ENCODE data around the gene MYL2.
"Not testable (repeated sequence)": the region's sequence is repeated elsewhere in the genome, so short reads cannot be mapped to it uniquely, and the experiment has no call there.

Gene MYL2, protein sequence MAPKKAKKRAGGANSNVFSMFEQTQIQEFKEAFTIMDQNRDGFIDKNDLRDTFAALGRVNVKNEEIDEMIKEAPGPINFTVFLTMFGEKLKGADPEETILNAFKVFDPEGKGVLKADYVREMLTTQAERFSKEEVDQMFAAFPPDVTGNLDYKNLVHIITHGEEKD

DNA sequence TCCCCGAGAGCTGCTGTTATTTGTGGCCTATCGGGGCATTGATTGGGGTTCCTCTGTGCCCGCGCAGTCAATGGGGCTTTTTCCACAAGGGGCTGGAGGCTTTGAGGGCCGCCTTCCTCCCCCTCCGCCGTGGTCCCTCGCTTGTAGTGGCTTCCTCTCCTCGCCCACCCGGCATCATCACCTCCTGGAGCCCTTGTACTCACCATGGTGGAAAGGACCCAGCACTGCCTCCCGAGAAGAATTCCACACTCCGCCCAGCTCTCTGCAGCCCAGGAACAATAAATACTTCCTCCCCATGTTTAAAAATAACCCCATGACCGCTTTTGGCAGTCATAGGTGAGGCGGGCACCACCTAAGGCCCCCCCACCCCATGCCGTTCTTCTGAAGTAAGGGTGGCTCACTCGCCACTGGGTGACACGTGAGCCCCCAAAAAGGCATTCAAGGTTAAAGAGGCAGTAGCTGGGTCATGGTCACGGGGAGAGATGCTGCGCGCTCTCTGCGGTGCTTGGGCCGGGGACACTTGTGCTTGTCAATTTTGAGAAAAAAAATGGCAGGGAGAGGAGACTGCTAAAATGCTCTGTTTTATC, at the start of gene MYL2:
TSS of gene MYL2 (minus strand) at position 256 of the 587 bp plus-strand sequence. CDS start at position 206, 50 bp downstream.
- DNase-seq: no peak

DNA sequence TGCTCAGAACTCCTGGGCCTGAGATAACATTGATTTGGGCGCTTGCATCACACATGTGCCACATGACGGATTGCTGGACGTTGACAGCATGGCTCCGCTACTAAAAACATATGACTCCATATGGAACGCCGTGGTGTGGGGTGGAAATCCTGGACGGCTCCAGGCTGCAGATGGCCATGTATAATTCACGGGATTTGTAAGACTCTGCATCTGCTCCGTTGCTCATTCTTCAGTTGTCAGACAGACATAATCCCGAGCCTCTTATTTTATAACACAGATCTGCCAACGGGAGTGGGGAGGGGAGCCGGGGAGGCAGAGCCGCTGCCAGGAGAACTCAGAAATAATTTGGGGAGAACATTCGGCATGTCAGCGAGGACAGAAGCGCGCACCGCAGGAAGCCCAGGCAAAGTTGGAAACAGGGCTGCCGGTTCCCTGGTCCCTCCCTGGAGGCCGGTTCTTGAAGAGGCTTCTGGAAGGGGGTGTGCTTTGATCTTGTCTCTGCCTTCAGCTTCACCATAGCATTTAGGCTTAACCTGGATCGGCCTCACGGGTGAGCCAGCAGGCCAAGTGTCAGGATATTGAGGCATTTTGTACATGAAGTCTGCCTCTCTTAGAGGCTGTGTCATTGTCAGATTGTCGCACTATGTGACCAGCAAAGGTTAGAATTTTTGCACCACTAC, 45.8 kb upstream of the MYL2 start:
- no peak for DNase-seq

DNA sequence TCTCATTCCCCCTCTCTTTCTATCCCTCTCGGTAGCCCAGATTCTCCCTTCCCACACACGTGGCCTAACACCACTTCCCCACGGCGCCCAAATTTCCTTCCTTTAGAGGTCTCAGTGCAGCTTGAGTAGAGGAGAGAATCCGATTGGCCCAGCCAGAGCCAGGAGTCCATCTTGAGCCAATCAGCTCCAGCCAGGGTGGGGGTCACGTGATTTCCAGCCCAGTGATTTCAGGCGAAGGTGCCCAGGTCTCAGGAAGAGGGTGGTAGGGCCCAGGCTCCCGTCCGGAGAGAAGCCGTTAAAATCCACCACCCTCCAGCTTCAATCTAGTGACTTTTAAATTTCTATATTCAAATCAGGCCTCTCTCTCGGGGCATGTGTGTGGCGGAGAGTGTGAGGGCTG, 45.2 kb upstream of the MYL2 start:
- no peak for DNase-seq

DNA sequence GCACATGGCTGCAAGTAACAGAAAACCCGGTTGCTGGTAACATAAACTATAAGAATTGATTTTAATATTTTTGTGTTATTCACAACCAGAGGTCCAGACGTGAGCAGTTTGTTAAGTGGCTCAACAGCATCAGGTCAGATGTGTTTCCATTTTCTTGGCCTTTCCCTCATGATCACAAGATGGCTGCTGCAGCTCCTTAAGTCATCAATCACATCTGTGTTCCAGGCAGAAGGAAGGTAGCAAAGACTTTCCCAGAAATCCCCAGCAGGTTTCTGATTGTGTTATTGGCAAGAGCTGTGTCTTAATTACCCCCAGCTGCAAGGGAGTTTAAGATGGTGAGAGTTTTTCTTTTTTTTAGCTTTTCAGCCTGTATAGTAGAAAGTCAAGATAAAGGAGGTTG, 40.4 kb upstream of the MYL2 start:
- DNase-seq: no peak

DNA sequence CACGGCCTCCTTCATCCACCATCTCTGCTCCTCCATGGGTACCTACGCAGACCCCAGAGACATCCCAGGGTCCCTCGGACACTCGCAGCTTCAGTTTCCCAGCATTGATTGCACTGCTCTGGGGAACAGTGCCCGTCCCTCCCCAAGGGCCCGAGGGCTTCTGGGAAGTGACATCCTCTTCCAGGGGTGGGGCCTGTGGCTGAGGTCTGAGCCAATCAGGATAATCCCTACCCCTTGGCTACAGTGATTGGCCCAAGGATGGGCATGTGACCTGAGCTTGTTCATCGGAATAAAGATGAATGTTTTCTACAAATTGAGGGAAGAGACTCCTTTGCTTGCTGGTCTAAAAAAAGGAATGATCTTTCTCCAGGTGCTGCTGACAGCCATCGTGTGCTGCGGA, 37.3 kb upstream of the MYL2 start:
- DNase-seq: no peak

DNA sequence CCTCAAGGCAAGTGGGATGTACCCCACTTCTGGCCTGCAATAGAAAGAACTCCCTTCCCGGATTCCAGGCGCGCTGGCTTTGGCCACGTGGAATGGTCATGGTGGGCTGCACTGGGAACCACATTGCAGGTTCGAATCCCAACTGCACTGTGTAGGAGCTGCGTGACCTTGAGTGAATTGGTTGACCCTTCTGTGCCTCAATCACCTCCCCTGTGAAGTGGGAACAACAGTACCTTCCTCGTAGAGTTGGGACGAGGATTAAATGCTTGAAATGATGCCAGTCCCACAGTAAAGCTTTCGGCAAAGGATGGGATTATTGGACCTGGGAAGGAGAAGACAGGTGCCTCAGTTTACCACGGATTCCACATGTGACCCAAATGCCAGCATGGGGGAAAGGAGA, 36.8 kb upstream of the MYL2 start:
- no peak for DNase-seq

DNA sequence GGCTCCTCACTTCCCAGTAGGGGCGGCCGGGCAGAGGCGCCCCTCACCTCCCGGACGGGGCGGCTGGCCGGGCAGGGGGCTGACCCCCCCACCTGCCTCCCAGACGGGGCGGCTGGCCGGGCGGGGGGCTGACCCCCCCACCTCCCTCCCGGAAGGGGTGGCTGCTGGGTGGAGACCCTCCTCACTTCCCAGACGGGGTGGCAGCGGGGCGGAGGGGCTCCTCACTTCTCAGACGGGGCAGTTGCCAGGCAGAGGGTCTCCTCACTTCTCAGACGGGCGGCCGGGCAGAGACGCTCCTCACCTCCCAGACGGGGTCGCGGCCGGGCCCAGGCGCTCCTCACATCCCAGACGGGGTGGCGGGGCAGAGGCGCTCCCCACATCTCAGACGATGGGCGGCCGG, 30.5 kb upstream of the MYL2 start:
- not testable (repeated sequence) for DNase-seq

DNA sequence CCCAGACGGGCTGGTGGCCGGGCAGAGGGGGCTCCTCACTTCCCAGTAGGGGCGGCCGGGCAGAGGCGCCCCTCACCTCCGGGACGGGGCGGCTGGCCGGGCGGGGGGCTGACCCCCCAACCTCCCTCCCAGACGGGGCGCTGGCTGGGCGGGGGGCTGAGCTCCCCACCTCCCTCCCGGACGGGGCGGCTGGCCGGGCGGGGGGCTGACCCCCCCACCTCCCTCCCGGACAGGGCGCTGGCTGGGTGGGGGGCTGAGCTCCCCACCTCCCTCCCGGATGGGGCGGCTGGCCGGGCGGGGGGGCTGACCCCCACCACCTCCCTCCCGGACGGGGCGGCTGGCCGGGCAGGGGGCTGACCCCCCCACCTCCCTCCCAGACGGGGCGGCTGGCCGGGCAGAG, 30.1 kb upstream of the MYL2 start:
- not testable (repeated sequence) for DNase-seq

DNA sequence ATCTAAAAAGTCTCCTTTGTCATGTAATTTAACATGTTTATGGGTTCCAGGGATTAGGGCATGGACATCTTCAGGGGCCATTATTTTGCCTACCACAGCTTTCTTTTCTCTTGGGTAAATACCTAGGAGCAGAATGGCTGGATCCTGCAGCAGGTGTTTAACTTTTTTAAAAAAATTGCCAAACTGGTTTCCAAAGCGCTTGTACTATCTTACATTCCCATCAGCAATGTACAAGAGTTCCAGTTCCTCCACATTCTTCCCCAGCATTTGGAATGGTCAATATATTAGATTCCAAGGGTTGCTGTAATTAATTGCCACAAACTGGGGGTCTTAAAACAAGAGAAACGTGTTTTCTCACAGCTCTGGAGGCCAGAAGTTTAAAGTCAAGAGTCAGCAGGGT, 27.7 kb upstream of the MYL2 start:
- DNase-seq: no peak

DNA sequence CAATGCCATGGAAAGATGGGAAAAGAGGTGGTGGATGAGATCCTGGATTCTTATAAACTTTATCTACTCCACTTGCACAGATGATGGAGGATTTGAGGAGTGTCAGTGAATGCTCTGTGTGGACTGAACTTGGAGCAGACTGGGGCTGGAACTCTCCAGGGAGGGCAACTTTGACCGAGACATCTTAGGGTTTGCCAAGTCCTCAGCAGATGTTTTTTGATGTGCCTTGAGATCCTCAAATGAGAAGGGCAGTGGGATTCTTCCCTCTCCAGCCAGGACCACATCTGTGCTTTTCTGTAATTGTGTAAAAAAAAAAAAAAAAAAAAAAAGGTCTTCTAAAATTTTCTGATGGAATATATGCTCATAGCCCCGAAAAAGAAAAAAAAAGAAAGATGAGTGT, 23.0 kb upstream of the MYL2 start:
- DNase-seq: no peak

DNA sequence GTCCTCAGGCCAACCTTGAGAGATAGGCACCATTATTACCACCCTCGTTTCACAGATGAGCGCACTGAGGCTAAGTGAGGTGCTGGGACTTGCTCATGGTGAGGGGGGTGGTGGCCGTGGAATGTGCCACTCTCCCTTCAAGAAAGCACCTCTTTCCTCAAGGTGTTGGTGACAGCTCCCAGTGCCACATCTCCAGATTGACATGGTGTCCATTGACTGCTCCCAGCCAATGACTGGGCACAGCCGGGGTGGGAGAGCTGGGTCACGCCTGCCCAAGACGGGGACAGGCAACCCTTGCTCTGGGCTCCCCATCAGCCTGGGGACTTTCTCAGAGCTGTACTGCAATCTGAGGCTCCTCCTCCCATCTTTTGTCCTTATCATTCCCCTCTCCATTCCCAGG, 21.0 kb upstream of the MYL2 start:
- no peak for DNase-seq

DNA sequence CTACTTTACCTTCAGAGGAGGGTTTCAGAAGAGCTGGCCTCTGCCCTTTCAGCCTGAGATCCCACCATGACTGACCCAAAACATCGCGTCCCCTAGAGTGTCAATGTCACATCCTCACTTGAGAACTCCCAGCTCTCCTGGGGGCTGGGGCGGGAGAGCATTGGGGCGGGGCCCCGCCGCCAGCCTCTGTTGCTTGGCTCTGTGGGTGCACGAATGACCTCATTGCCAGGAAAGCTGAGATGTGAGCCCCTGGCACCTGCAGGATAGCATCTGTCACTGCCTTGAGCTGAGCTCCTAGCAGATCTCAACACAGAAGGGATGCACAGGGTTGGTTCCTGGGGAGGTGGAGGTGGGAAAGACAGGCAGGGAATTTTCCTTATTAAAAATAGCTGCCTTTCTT, 20.6 kb upstream of the MYL2 start:
- no peak for DNase-seq

DNA sequence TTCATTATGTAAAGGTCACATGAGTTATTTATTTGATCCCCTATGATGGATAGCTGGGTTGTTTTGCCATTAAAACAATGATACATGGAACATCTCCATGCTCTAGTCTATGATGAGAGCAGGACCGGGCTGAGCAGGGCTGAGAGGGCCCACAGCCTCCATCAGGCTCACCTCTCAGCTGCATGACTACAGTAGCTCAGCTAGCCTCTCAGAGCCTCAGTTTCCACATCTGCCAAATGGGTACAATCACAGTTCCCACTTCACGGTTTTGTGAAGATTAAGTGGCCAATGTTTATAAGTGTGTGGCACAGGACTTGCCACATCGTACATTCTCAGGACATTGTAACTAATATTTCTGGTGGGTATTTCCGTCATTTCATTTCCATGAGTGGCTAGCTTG, 19.9 kb upstream of the MYL2 start:
- DNase-seq: no peak

DNA sequence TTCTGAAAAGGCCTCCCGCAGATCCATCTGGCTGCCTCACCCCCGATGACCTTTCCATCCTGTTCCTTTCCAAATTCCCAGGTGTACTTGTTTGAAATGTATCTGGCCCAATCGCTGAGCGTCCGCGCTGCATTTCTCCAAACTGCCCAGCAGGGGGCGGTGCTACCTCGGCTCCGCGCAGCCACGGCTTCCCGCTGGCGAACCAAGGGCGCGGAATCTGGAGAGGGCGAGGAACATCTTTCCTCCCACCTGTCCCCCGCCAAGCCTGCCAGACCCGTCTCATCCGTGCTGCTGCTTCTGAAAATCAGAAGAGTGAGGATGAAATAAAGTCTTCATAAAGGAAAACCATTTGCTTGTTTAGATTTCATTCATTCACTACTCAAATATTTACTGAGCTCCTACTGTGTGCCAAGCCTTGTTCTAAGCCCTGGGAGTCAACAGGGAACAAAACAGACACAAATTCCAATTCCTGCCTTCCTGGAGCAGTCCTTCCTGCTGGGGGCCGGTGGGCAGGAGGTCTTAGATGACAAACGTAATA, 16.8 kb upstream of the MYL2 start:
- DNase-seq: no peak

DNA sequence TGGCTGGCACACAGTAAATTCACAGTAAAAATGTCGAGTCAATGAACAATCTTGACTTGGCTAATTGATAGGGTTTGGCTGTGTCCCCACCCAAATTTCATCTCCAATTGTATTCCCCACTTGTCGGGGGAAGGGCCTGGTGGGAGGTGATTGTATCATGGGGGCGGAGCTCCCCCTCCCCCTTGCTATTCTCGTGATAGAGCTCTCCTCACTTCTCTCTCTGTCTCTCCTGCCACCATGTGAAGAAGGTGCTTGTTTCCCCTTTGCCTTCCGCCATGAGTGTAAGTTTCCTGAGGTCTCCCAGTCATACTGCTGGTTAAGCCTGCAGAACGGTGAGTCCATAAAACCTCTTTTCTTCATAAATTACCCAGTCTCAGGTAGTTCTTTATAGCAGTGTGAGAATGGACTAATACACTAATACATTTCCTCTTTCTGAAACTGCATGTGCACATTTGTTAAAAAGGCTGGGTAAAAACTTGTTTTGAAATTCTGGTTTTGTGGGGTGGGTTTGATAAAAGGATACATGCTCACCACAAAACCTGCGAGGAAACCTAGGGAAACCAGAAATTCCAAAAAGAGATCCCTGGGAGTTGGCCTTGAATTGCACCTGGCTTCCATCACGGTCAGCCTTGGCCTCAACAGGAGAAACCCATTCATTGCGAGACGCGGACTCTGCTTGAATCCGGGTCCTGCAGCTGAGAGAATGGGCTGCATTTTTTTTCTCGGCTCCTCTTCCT, 16.2 kb upstream of the MYL2 start:
- no peak for DNase-seq

DNA sequence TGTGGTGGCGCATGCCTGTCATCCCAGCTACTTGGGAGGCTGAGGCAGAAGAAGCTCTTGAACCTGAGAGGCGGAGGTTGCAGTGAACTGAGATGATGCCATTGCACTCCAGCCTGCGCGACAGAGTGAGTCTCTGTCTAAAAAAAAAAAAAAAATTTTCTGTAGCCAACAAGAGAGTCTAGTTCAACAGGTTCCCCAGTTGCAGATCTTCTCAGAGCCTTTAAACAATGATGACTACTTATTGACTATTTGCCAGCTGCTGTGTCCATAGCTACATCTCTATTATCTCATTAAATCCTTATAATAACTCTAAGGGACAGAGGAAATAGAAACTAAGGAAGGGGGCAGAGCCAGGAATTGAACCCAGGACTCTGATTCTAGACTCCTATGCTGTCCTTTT, 15.2 kb upstream of the MYL2 start:
- no peak for DNase-seq

DNA sequence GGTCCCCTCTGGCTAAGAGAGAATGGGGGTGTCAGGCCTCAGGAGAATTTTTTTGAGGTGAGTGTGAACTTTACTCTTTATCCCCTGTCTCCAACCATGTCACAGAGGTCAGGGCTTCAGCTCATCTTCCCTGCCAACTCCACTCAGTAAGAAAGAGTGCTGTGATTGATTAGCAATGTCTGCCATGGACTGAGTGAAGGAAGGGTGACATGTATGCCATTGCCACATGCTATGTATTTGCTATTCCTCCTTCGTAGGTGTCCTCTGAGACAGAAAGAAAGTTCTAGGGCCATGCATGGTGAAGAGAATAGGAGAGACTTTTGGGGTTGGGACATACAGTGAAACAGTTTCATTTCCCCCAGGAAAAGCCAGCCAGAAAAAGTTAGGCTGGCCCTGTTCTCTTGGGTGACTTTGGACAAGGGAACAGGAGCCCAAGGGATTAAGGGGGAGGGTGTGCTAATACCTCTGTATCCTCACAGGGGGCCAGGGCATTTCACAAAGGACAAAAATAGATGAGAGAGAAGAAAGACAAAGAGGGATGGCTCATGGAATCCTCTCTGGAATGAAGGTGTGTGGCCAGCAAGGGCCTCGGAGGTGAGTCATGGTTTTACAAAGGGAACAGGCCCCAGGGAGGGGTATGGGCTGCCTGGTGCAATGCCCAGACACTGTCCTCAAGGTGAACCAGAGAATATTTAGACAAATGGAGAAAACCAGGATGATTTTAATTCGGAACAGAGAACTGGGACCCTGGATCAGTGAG, 13.9 kb upstream of the MYL2 start:
- DNase-seq: no peak

DNA sequence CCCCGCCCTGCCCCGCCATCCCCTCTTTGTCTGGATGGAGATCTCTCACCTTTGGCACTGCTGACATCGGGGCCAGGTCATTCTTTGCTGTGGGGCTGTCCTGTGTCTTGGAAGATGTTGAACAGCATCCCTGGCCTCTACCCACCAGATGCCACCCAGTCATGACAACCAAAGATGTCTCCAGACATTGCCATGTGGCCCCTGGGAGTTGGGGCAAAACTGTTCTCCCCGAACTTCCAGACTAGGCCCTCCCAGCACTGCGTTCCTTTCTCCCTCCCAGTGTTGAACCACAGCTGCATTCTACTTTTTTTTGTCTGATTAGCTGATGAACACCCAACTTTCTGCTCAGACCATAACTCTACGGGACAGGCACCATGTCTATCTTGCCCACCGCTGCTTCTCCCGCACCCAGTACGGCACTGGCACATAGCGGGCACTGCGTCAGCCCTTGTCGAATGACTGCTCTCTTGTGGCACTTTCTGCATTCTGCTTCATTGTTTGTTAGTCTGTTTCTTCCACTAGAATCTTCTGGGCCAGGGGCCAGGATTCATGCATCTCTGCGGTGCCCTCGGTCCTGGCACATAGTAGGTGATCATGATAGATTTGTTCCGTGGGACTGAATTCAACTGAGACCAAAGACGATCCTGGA, 13.1 kb upstream of the MYL2 start:
- no peak for DNase-seq

DNA sequence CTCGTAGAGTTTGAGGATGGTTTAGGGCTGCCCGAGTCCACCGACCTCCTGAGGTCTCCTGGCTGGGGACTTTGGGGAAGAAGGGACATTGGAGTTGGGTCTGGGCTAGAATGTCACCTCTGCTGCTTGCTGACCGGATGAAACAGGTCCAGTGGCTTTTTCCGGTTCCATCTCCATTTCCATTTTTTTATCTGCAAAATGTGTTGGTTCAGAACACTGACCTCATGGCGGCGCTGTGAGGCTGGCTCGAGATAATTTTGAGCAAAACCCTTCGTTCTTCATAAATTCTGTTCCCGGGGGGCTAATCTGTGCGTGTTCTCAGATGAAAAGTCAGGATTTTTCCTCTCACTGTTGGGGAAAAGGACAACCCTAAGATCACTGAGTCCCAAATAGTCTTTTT, 11.7 kb upstream of the MYL2 start:
- DNase-seq: no peak

DNA sequence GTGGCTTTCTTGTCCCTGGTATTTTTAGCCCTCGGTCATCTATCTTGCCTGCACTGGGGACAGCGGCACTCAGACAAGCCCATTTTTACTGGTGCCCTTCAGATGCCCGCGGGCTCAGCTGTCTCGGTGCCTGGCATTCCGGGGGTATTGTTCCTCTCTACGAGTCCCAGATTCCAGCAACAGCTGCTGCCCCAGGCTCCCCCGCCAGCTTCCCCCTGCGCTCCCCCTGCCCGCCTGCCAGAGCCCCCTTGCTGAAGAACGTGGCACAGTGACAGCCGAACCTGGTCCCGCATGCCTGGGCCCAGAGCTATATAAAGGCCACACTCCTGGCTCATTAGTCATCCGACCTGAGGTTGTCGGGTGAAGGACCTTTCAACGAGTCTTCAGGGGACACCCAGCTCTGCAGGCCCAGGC, 10.9 kb upstream of the MYL2 start:
- DNase-seq: no peak

DNA sequence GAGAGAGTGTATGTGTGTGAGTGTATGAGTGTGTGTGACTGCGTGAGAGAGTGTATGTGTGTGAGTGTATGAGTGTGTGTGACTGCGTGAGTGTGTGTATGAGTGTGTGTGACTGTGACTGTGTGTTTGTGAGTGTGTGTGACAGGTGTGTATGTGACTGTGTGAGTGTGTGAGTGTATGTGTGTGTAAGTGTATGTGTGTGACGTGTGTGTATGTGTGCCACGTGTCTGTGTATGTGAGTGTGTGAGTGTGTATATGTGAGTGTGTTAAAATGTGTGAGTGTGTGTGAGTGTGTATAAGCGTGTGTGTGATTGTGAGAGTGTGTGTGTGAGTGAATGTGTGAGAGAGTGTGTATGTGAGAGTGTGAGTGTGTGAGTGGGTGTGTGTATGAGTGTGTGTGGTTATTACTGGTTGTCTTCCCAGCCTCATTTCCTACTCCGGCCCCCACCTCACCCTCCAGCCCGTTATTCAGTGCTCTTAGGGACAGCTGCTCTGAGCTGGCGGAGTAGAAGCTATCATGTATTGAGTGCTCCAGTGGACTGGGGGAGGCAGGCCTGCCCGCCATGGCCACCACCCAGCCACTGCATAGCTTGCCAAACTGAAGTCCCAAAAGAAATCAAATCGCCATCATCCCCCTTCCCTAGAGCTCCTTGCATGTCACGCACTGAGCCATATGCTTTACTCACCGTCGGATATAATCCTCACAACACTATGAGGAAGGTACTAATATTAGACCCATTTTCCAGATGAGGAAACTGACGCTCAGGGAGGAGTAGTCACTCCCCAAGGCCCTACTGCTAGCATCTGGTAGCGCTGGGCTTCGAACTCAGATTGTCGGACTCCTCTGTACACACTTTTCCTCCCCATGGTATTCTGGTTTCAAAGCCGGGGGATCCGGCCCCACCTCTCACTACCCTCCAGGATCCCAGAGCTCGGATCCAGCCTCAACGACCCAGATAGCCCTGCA, 10.3 kb upstream of the MYL2 start:
- no peak for DNase-seq

Measured in DMS79 (cell line).